Upper lobe of left lung (tissue), 6 donors: ENCODE data around the gene PLCB2. TPM values are rescaled to one million over a fixed set of nuclear protein-coding genes. Genes with fewer than 3 reads are reported as not detected.

Source experiments
- ATAC-seq, 2 donors: fragments of 200-7000 bp; cut with Tn5 transposase; one replicate each; pipeline ENCODE4 v1.9.1; 2022; ENCODE audit warnings: mild to moderate bottlenecking in 2 of 2, moderate library complexity in 2 of 2; ENCODE audit not compliant: low FRiP score in 2 of 2
- DNase-seq, 2 donors: peaks; one replicate each; pipeline ENCODE4 v3.0.0-alpha.2; 2019 to 2020
- H3K27ac ChIP-seq, 4 donors: fragments of 200-600 bp; sonication (generic); one replicate each; pipeline ENCODE4 v1.5.1; 2016 to 2019
- H3K27me3 ChIP-seq, 4 donors: fragments of 200-600 bp; sonication (generic); one replicate each; pipeline ENCODE4 v1.5.1; 2017 to 2019
- H3K36me3 ChIP-seq, 4 donors: fragments of 200-600 bp; sonication (generic); one replicate each; pipeline ENCODE4 v1.5.1; 2016 to 2019
- H3K4me1 ChIP-seq, 4 donors: fragments of 200-600 bp; sonication (generic); one replicate each; pipeline ENCODE4 v1.5.1; 2018 to 2019
- H3K4me3 ChIP-seq, 4 donors: fragments of 200-600 bp; sonication (generic); one replicate each; pipeline ENCODE4 v1.5.1; 2017 to 2019; ENCODE audit warnings: mild to moderate bottlenecking in 2 of 4, moderate library complexity in 1 of 4
- H3K9me3 ChIP-seq, 4 donors: fragments of 200-600 bp; sonication (generic); one replicate each; pipeline ENCODE4 v1.5.1; 2018 to 2019
- CTCF ChIP-seq, 6 experiments: fragments of 450-650 bp in 4 of 6; fragments of 200-600 bp in 2 of 6; sonication (generic) in 2 of 6; IDR thresholded peaks; one replicate each; pipeline ENCODE4 v1.5.1; 2016 to 2019; ENCODE audit warnings: antibody characterized with exemption in 6 of 6
- EP300 ChIP-seq, 4 donors: sonication (generic); formaldehyde crosslinking; IDR thresholded peaks; one replicate each; pipeline ENCODE4 v1.5.1; 2017; ENCODE audit warnings: antibody characterized with exemption in 4 of 4, control low read depth in 2 of 4
- POLR2A ChIP-seq, 4 donors: fragments of 450-650 bp; IDR thresholded peaks; one replicate each; pipeline ENCODE4 v1.5.1; 2016 to 2017; ENCODE audit warnings: antibody characterized with exemption in 4 of 4, mild to moderate bottlenecking in 2 of 4
- POLR2AphosphoS5 ChIP-seq, 2 donors: sonication (generic); formaldehyde crosslinking; IDR thresholded peaks; one replicate each; pipeline ENCODE4 v1.5.1; 2017; ENCODE audit warnings: antibody characterized with exemption in 2 of 2
- WGBS, 2 donors: methylation state at CpG; one replicate each; pipeline ENCODE4 v1.1.5; 2017 to 2018; 5-methylcytosine and 5-hydroxymethylcytosine counted together
- total RNA-seq, 6 donors: library from RNA; depleted of rRNA in 4 of 6; stranded (reverse); fragments of >200 nt in 4 of 6; gene quantifications; one replicate each; pipeline versions ENCODE4 v1.1.0 to v1.2.1, GENCODE V29; 2016 to 2021
- donor health status: DM: no; HTN: no; CAD: no; lungs with moderate emphysema.
- donor health status: DM: no; HTN: yes; CAD: no; lungs with severe emphysema.

Gene PLCB2
- total RNA-seq, 6 donors from 2014 or later: 26.9 to 170 (median 85.7) TPM

- no peak overlapping the region for H3K27ac ChIP-seq
- no peaks in the 10 kb centered on the region for H3K27me3 ChIP-seq
- no peak overlapping the region for H3K4me3 ChIP-seq
- no peaks in the 10 kb centered on the region for H3K36me3 ChIP-seq
- no peak for TF ChIP-seq POLR2A (IDR thresholded peaks at IDR 0.05)
- TF ChIP-seq CTCF (IDR thresholded peaks at IDR 0.05): no peak
- TF ChIP-seq EP300 (IDR thresholded peaks at IDR 0.05): no peak
- no peak for TF ChIP-seq POLR2AphosphoS5 (IDR thresholded peaks at IDR 0.05)
- no peaks in the 10 kb centered on the region for H3K9me3 ChIP-seq
- H3K4me1 ChIP-seq: peaks cover 0 to 3% (median 1%) of the 10 kb centered on the region in 4 donors
- ATAC-seq: no peak
- WGBS, 2 donors: 79 to 88% methylated on average over 3 to 4 of the region's 4 CpGs
- DNase-seq: no peak
Measured at GRCh38 chr15:40269604-40270003, 38.1 kb downstream of the PLCB2 start.

GRCh38 chr15:40267670-40268069, 40.1 kb downstream of the PLCB2 start:
- Histone ChIP-seq H3K27ac (no peak overlapping the region), H3K27me3 (no peaks in the 10 kb centered on the region), H3K36me3 (no peaks in the 10 kb centered on the region), H3K9me3 (no peaks in the 10 kb centered on the region), H3K4me3 (no peak overlapping the region), H3K4me1 (peaks cover 0 to 14% (median 4%) of the 10 kb centered on the region in 4 donors)
- WGBS, 2 donors: 71 to 95% methylated on average over 4 of the region's 4 CpGs
- TF ChIP-seq CTCF (IDR thresholded peaks at IDR 0.05): no peak
- no peak for TF ChIP-seq POLR2A (IDR thresholded peaks at IDR 0.05)
- TF ChIP-seq POLR2AphosphoS5 (IDR thresholded peaks at IDR 0.05): no peak
- no peak for TF ChIP-seq EP300 (IDR thresholded peaks at IDR 0.05)
- no peak for DNase-seq
- ATAC-seq: no peak

GRCh38 chr15:40266828-40267304, 40.9 kb downstream of the PLCB2 start:
- ATAC-seq (peak; percentile 69 to 90), DNase-seq (peak in 1 of 2 donors; percentile 92)
- Histone ChIP-seq H3K9me3 (no peaks in the 10 kb centered on the region), H3K4me1 (peaks cover 0 to 17% (median 4%) of the 10 kb centered on the region in 4 donors), H3K27me3 (no peaks in the 10 kb centered on the region), H3K36me3 (no peaks in the 10 kb centered on the region), H3K4me3 (no peak overlapping the region), H3K27ac (no peak overlapping the region)
- peak in 1 of 2 donors; percentile 23 for TF ChIP-seq POLR2AphosphoS5 (IDR thresholded peaks at IDR 0.05)
- no peak for TF ChIP-seq CTCF (IDR thresholded peaks at IDR 0.05)
- 47 to 61% methylated on average over 7 of the region's 7 CpGs for WGBS, 2 donors

- no peaks in the 10 kb centered on the region for H3K27me3 ChIP-seq
- H3K9me3 ChIP-seq: no peaks in the 10 kb centered on the region
- no peaks in the 10 kb centered on the region for H3K36me3 ChIP-seq
- TF ChIP-seq POLR2AphosphoS5 (IDR thresholded peaks at IDR 0.05) (no peak), CTCF (IDR thresholded peaks at IDR 0.05) (no peak), EP300 (IDR thresholded peaks at IDR 0.05) (no peak), POLR2A (IDR thresholded peaks at IDR 0.05) (no peak)
- ATAC-seq: no peak
- H3K4me3 ChIP-seq: no peak overlapping the region
- 83 to 95% methylated on average over 4 to 10 of the region's 20 CpGs for WGBS, 2 donors
- no peak overlapping the region for H3K27ac ChIP-seq
- H3K4me1 ChIP-seq: peaks cover 0 to 17% (median 4%) of the 10 kb centered on the region in 4 donors
- no peak for DNase-seq
Measured at GRCh38 chr15:40265875-40266274, 41.9 kb downstream of the PLCB2 start.

- Histone ChIP-seq H3K9me3 (no peaks in the 10 kb centered on the region), H3K4me1 (peaks cover 0 to 17% (median 4%) of the 10 kb centered on the region in 4 donors), H3K4me3 (no peak overlapping the region), H3K27ac (no peak overlapping the region), H3K36me3 (no peaks in the 10 kb centered on the region), H3K27me3 (no peaks in the 10 kb centered on the region)
- 82 to 97% methylated on average over 6 to 8 of the region's 10 CpGs for WGBS, 2 donors
- DNase-seq: peak in 1 of 2 donors; percentile 47
- TF ChIP-seq POLR2A (IDR thresholded peaks at IDR 0.05) (no peak), CTCF (IDR thresholded peaks at IDR 0.05) (no peak), POLR2AphosphoS5 (IDR thresholded peaks at IDR 0.05) (no peak), EP300 (IDR thresholded peaks at IDR 0.05) (no peak)
- no peak for ATAC-seq
Measured at GRCh38 chr15:40265355-40265754, 42.4 kb downstream of the PLCB2 start.
